Measurements from ENCODE around the gene CLNK.

DNA sequence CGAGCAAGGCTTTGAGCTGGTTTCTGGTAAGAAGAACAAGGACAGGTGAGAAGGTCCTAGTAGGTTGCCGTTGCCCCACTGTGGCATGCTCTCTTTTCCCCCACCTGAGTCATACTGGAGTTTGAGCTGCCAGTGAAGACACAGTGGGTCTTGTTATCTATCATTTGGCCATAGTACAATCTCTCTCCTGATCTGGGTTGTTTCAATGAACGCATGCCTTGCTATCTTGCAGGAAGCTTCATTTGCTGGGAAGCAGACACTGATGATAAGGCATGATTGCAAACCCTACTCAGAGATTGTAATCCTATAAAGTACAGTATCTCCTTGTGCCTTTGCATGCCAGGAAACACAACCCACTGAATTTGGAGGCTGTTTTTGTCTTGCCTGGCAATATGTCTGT lies 77.4 kb downstream of the CLNK start:
- TF ChIP-seq, protein P1, sequence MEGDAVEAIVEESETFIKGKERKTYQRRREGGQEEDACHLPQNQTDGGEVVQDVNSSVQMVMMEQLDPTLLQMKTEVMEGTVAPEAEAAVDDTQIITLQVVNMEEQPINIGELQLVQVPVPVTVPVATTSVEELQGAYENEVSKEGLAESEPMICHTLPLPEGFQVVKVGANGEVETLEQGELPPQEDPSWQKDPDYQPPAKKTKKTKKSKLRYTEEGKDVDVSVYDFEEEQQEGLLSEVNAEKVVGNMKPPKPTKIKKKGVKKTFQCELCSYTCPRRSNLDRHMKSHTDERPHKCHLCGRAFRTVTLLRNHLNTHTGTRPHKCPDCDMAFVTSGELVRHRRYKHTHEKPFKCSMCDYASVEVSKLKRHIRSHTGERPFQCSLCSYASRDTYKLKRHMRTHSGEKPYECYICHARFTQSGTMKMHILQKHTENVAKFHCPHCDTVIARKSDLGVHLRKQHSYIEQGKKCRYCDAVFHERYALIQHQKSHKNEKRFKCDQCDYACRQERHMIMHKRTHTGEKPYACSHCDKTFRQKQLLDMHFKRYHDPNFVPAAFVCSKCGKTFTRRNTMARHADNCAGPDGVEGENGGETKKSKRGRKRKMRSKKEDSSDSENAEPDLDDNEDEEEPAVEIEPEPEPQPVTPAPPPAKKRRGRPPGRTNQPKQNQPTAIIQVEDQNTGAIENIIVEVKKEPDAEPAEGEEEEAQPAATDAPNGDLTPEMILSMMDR (IDR thresholded peaks at IDR 0.05), result no peak
- no peak for TF ChIP-seq POLR2AphosphoS5 (IDR thresholded peaks at IDR 0.05)
- no peak for TF ChIP-seq POLR2A (IDR thresholded peaks at IDR 0.05)
